AG10803 (cell line): ENCODE data around the gene ANP32D.
"Not testable (repeated sequence)": the region's sequence is repeated elsewhere in the genome, so short reads cannot be mapped to it uniquely, and the experiment has no call there.

Source experiments
- DNase-seq: peaks from one replicate; pipeline ENCODE4 v3.0.0; 2010; ENCODE audit warnings: low read depth
- H3K4me3 ChIP-seq: 2 replicates; pipeline ENCODE4 v1.5.1; 2011; ENCODE audit warnings: mild to moderate bottlenecking, low read length, control low read depth
- CTCF ChIP-seq: conservative IDR thresholded peaks from 2 replicates; pipeline ENCODE4 v1.5.1; 2011; ENCODE audit warnings: mild to moderate bottlenecking, low read length, control low read depth, inconsistent platforms

Gene ANP32D

GRCh38 chr12:48446161-48446776 is 26.1 kb upstream of the ANP32D start:
- no peak for TF ChIP-seq CTCF
- no peak for DNase-seq
- H3K4me3 ChIP-seq = no peak overlapping the region

GRCh38 chr12:48447755-48448154 is 24.6 kb upstream of the ANP32D start:
- H3K4me3 ChIP-seq = no peak overlapping the region
- TF ChIP-seq CTCF = no peak
- DNase-seq = no peak

GRCh38 chr12:48451372-48451771 is 21.0 kb upstream of the ANP32D start:
- no peak for TF ChIP-seq CTCF
- no peak for DNase-seq

GRCh38 chr12:48452961-48453360 is 19.4 kb upstream of the ANP32D start:
- H3K4me3 ChIP-seq, DNase-seq: not testable (repeated sequence)

More at GRCh38 chr12:48451372-48451771, 21.0 kb upstream of the ANP32D start:
- H3K4me3 ChIP-seq = no peak overlapping the region

GRCh38 chr12:48454667-48455066 is 17.7 kb upstream of the ANP32D start:
- TF ChIP-seq CTCF = peak; percentile 41
- peak; percentile 28 for DNase-seq
- H3K4me3 ChIP-seq = no peak overlapping the region

- DNase-seq = no peak
- TF ChIP-seq CTCF = no peak
- H3K4me3 ChIP-seq = no peak overlapping the region
Measured at GRCh38 chr12:48455116-48455515, 17.2 kb upstream of the ANP32D start.

GRCh38 chr12:48459259-48459658 is 13.1 kb upstream of the ANP32D start:
- no peak for DNase-seq
- no peak for TF ChIP-seq CTCF
- H3K4me3 ChIP-seq = no peak overlapping the region

- not testable (repeated sequence) for DNase-seq, H3K4me3 ChIP-seq
Measured at GRCh38 chr12:48469027-48469426, 3.3 kb upstream of the ANP32D start.
